GM21529 (cell line): ENCODE data around the gene TRIM28.

Source experiments
- ATAC-seq: cut with Tn5 transposase; IDR thresholded peaks from one replicate; pipeline ENCODE4 v1.9.1; 2021; ENCODE audit not compliant: unreplicated experiment

The TRIM28 gene

GRCh38 chr19:58547323-58548312, 3.8 kb downstream of the TRIM28 start:
- no peak for ATAC-seq

DNA sequence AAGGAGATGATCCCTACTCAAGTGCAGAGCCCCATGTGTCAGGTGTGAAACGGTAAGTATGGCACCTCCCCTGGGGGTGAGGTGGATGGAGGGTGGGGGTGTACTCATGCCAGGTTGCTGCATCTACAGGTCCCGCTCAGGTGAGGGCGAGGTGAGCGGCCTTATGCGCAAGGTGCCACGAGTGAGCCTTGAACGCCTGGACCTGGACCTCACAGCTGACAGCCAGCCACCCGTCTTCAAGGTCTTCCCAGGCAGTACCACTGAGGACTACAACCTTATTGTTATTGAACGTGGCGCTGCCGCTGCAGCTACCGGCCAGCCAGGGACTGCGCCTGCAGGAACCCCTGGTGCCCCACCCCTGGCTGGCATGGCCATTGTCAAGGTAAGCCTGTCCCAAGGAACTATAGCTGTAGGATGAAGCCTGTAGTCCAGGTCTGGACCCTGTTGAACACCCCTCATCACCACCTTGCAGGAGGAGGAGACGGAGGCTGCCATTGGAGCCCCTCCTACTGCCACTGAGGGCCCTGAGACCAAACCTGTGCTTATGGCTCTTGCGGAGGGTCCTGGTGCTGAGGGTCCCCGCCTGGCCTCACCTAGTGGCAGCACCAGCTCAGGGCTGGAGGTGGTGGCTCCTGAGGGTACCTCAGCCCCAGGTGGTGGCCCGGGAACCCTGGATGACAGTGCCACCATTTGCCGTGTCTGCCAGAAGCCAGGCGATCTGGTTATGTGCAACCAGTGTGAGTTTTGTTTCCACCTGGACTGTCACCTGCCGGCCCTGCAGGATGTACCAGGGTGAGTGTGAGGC, 5.2 kb downstream of the TRIM28 start:
- ATAC-seq, result no peak

- no peak for ATAC-seq
These were observed 5.9 kb downstream of the TRIM28 start for GRCh38 chr19:58549664-58550361.

DNA sequence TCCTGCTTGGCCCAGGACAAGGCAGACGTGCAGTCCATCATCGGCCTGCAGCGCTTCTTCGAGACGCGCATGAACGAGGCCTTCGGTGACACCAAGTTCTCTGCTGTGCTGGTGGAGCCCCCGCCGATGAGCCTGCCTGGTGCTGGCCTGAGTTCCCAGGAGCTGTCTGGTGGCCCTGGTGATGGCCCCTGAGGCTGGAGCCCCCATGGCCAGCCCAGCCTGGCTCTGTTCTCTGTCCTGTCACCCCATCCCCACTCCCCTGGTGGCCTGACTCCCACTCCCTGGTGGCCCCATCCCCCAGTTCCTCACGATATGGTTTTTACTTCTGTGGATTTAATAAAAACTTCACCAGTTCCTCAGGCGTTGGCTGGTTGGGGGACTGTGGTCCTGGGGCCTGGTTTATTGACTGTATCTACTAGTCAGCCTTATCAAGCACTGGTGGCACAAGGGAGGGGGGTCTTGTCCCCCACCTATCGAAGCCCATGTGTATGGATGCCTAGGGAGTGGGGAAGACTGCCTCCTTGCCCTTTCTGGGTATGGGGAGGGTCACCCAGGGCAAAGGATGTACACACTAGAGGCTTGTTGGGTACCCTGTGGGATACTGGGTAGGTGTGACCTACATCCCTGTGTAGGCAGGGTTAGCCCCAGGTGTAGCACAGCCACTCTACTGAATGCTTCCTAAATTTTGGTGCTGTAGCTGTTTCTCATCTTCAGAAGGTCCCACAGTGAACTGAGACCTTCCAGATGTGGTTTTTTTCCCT, 6.7 kb downstream of the TRIM28 start:
- ATAC-seq, result no peak

DNA sequence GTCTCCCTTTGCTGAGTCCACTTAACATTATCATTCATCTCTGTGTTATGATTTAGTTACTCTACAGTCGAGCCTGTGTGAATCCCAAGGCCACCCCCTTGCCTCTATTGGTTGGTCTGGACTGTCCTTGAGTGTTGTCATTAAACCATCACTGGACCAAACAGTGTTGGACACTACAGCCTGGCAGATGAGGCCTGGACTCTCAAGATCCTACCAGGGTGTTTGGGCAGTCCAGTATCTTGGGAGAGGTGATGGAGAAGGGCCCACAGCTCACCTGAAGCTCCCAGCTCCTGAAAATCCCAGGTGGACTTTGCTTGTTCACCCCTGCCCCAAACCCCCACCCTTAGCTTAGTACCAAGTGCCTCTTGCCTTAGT, 7.2 kb downstream of the TRIM28 start:
- ATAC-seq, result no peak

GRCh38 chr19:58551577-58552471, 8.0 kb downstream of the TRIM28 start:
- no peak for ATAC-seq

DNA sequence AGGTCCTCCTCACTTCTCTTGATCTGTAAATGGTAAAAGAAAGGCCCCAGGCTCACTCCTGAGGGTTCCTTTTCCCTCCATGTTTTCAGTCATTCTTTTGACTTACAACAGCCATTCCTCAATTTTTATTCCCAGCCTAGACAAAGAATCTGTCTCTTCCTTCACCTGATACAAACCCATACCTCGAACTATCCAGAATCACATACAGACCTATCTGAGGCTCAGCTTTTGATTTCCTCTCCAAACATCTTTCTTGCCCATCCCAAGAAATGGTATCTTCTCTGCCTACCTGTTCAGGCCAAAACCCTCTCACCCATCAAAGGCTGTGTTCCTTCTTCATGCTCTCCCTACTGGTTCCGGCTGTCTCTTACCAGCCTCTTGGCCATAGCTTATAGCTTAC, 8.8 kb downstream of the TRIM28 start:
- no peak for ATAC-seq

DNA sequence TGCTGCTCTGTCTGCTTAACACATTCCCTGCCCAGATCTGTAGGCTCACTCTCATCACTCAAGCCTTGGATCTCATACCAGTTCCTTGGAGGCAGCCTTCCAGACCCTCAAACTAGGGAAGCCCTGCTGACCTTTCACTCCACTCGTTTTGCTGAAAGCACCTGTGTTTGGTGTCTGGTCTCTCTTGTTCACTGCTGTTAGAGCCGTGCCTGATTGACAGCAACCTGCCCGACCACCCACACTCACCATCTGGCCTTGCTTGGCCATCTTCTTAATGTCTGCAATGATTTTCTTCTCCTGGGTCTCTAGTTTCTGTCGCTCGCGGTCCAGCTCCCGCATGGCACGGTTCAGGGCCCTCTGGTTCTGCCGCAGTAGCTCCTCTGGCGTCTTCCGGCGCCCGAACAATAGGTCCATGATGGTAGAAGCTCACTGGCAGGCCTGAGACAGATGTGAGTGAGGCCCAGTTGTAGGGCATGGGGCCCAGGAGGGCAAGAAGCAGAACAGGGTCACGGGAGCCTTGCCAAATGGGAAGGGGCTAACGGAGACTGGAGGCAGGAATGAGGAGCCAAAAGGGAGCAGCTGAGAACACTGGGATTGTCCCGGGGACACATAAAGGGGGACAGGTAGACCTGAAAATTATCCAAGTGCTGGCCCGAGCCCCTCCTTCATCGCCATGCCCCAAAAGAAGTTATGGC, 10.1 kb downstream of the TRIM28 start:
- no peak for ATAC-seq

DNA sequence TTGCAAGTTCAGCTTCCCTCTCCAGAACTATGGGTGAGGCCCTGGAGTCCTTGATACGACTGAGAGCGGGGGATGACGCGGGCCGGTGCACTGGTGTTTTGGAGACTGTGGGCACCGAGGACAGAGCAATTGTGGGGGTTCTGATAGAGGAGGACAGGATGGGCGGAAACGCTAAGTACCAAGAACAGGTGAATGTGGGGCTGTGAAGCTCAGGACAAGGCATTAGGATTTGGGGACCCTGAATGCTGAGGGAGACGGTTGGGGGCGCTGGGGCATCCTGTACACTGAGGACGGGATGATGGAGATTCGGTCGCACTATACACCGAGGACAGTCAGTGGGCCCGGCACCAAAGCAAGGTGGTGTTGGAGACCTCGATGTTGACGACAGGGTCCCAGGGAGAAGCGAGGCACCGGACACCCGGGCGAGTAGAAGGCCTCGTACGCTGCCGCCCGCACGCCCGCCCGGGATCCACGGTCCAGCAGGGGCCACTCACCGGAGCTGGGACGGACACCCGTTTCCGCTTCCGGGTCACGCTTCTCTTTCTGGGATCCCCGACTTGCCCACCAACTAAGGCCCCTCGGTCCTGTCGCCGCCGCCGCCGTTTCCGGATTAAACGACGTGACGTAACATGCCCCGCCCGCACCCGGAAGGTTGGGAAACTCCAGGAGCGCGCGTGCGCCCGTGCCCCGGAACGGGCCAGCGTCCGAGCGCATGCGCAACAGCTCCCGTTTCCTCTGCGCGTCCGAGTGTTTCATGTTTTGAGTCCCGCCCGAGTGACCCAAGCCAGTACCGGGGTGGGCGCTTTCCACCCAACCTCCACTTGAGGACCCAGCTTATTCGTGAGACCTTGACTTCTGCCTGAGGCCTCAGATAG, 10.9 kb downstream of the TRIM28 start, which contains the start of gene CHMP2A:
CHMP2A (minus strand) TSS at position 612 of the 875 bp plus-strand sequence. CDS start 893 bp downstream, outside the sequence.
- peak; percentile 27 for ATAC-seq

DNA sequence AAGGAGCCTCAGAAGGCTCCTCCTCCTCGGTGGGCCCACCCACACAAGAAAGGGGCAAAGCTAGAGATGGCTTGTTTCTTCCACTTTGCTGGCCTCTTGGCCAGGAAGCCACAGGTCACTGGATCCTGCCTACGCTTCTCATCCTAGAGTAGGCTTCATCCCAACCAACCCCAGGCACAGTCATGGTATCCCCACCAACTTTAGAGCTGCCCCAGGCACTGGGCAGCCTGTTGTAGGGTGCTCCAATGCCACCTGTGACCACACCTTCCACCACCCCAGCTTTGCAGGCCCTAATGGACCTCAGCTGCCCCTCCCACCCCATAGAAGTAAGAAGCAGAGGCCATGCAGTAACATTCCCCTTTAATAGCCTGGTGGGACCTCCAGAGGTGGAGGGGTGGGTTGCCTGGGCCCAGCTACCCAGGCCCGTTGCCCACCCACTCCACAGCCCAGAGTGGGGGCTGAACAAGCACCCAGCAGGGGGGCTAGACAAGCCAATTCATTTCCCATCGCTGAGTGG, 11.6 kb downstream of the TRIM28 start:
- ATAC-seq, result no peak

DNA sequence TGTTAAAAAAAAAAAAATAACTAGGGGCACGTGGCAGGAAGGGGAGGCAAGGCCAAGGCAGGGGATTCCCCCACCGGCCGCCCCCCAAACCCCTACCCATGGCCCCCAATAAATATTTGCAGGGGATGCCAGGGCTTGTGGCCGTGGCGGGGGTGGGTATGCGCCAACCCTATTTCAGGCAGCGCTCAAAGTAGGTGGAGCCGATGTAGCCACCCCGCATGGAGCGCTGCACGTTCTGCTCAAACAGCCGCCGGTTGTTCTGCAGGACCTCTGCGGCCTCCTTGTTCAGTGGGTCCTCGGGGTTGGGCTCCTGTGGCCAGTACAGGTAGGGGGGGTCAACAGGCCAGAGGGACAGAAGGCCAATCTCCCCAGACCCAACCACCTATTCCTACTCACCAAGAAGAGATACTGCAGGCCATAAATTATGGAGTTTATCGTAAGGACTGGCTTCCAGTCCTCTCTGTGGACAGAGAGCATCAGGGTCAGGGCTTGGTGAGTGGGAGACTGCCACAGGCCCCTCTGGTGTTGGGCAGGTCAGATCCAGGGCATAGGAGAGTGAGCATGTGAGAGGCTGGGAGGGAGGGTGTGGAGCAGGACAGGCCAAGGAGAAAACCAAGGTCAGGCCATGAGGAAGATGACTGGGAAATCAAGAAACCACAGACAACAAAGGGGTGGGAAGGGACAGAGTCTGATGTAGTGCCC, 12.2 kb downstream of the TRIM28 start:
- no peak for ATAC-seq

GRCh38 chr19:58556622-58557220, 12.9 kb downstream of the TRIM28 start:
- ATAC-seq, result no peak

DNA sequence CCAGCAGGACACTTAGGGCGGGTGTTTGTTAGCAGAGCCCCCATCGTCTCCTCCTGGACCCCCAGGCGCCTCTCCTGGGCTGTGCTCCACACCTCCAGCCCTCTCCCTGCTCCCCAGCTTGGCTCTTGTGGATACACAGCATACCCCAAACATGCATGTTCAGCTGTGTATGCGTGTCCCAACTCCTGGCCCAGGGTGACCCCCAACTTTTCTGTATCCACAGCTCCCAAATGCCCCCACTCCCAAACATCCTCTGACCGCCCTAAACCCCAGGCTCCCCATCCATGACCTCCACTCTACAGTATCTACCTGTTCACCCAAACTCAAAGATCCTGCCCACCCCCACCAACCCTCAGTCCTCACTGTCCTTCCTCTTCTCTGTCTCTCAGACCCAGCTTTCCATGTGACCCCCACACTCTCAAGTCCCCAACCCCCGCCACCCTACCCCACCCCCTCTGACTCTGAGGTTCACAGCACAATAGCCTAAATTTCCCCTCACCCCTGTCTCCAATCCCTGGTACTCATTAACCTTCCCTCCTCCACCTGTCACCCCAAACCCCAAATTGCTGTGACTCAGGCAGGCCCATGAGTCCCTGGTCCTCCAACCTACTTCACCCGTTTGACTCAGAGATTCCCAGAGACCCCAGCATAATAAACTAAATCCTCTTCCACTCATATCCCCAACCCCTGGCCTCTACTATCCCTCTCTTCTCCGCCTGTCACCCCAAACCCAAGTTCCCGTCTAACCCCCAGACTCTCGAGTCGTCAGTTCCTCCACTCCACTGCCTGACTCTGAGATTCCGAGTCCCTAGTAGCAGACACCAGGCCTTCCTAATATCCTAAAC, 13.6 kb downstream of the TRIM28 start:
- no peak for ATAC-seq

GRCh38 chr19:58558066-58558622, 14.3 kb downstream of the TRIM28 start, which contains the start of gene UBE2M:
TSS of gene UBE2M (minus strand) at chr19:58558611. CDS start at chr19:58558381, 230 bp downstream.
- ATAC-seq, result no peak

GRCh38 chr19:58558623-58559274, 14.9 kb downstream of the TRIM28 start:
- ATAC-seq, result peak; percentile 45
